Erythroblast (primary cell): ENCODE measurements around the gene SLC6A7.

ENCODE experiments used
- GATA1 ChIP-seq: IDR thresholded peaks from 2 replicates; pipeline ENCODE4 v1.6.1; 2011; ENCODE audit warnings: low read depth, mild to moderate bottlenecking, control low read depth, low read length, moderate library complexity
- POLR2A ChIP-seq: IDR thresholded peaks from 2 replicates; pipeline ENCODE4 v1.6.1; 2011; ENCODE audit warnings: mild to moderate bottlenecking, low read length

DNA sequence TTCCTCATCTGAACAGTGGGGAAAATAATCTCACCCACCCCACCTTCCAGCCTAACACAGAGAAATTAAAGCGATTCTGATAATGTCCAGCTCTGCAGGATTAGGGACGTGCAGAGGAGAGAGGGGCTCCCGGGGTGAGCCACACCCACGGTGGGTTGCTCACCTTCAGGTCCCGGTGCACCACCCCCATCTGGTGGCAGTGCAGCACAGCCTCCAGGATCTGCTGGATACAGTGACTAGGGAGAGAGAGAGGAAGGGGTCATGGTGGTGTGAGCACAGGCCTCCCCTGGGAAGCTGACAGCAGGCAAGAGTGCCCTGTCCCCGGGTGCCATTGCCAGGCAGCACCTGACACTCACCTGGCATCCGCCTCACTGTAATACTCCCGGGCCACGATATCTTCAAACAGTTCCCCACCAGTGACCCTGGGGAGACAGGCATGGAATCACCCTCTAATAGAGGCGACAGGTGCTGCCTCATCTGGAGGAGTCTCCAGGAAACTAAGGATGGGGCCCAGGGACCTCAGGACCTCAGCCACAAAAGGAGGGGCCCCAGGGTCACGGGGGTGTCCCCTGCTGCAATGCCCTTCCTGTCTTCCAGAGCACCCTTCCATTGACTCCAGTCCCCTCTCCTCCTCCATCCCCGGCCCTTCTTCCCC is 66.7 kb downstream of the SLC6A7 start:
- TF ChIP-seq POLR2A (no peak), GATA1 (no peak)
